ENCODE measurements around the gene DHX29. TPM values are rescaled to one million over a fixed set of nuclear protein-coding genes. Genes with fewer than 3 reads are reported as not detected.

DHX29 gene
- polyA plus RNA-seq, 5 donors = 24.6 to 42.1 (median 32.5) TPM

- no peak for DNase-seq
Measured at GRCh38 chr5:55211184-55211874, 96.2 kb downstream of the DHX29 start.

Other genes with a start within 250 kb of the DHX29 start
- gene GZMA, start 205.0 kb downstream of the DHX29 start, polyA plus RNA-seq (ENCODE audit: insufficient read depth in 1 of 5, insufficient read length in 5 of 5, low replicate concordance in 1 of 5) = 1 to 10 TPM; 1.1 to 4.7 (median 3.4) TPM
- gene GPX8, start 147.5 kb downstream of the DHX29 start, polyA plus RNA-seq (ENCODE audit: insufficient read depth in 1 of 5, insufficient read length in 5 of 5, low replicate concordance in 1 of 5) = 10 to 100 TPM; 58.2 to 80.7 (median 72.1) TPM
- 10 to 100 TPM in 4 of 5 donors, 1 to 10 TPM in 1; 6.4 to 23.4 (median 16.1) TPM for gene CDC20B, start 134.5 kb downstream of the DHX29 start, polyA plus RNA-seq (ENCODE audit: insufficient read depth in 1 of 5, insufficient read length in 5 of 5, low replicate concordance in 1 of 5)
- gene MCIDAS, start 80.4 kb downstream of the DHX29 start, polyA plus RNA-seq (ENCODE audit: insufficient read depth in 1 of 5, insufficient read length in 5 of 5, low replicate concordance in 1 of 5) = 1 to 10 TPM in 4 of 5 donors, under 1 TPM in 1; 0.86 to 2.5 (median 1.5) TPM
- 10 to 100 TPM in 1 of 5 donors, 1 to 10 TPM in 4; 2.6 to 11.5 (median 6.0) TPM for gene CCNO, start 74.1 kb downstream of the DHX29 start, polyA plus RNA-seq (ENCODE audit: insufficient read depth in 1 of 5, insufficient read length in 5 of 5, low replicate concordance in 1 of 5)
- 100 to 1,000 TPM in 2 of 5 donors, 10 to 100 TPM in 3; 67.6 to 113 (median 92.2) TPM for gene MTREX, start 295 bp upstream of the DHX29 start, polyA plus RNA-seq (ENCODE audit: insufficient read depth in 1 of 5, insufficient read length in 5 of 5, low replicate concordance in 1 of 5)
- 10 to 100 TPM; 69.0 to 98.6 (median 96.9) TPM for gene PLPP1, start 227.3 kb upstream of the DHX29 start, polyA plus RNA-seq (ENCODE audit: insufficient read depth in 1 of 5, insufficient read length in 5 of 5, low replicate concordance in 1 of 5)

Data from right lung (tissue), 5 donors.